Astrocyte (in vitro differentiated cells and primary cell): ENCODE data around the gene GMDS. TPM values are rescaled to one million over a fixed set of nuclear protein-coding genes. Genes with fewer than 3 reads are reported as not detected.

Experiments used
- DNase-seq: peaks from one replicate; pipeline ENCODE4 v3.0.0-alpha.2; 2010; ENCODE audit warnings: low read depth
- FAIRE-seq: peaks from 2 replicates; lab custom pipeline; 2011; peaks lifted over from hg19 to GRCh38; lab: Jason Lieb, UNC
- H2AFZ ChIP-seq: 2 replicates; pipeline ENCODE4 v1.6.0; 2012; ENCODE audit warnings: low read depth, low read length, inconsistent platforms
- H3K27ac ChIP-seq: 2 replicates; pipeline ENCODE4 v1.5.1; 2011; ENCODE audit warnings: low read depth, low read length, inconsistent platforms
- H3K27me3 ChIP-seq: 2 replicates; pipeline ENCODE4 v1.6.0; 2011; ENCODE audit warnings: low read length, inconsistent platforms; ENCODE audit not compliant: insufficient read depth
- H3K36me3 ChIP-seq: 2 replicates; pipeline ENCODE4 v1.5.1; 2011; ENCODE audit warnings: low read length, inconsistent platforms; ENCODE audit not compliant: insufficient read depth
- H3K4me1 ChIP-seq: 2 replicates; pipeline ENCODE4 v1.5.1; 2011; ENCODE audit warnings: low read length, inconsistent platforms; ENCODE audit not compliant: insufficient read depth
- H3K4me2 ChIP-seq: 2 replicates; pipeline ENCODE4 v1.6.0; 2012; ENCODE audit warnings: low read length, inconsistent platforms
- H3K4me3 ChIP-seq: 2 replicates; pipeline ENCODE4 v1.5.1; 2011; ENCODE audit warnings: low read depth, mild to moderate bottlenecking, low read length, inconsistent platforms; ENCODE audit not compliant: insufficient read depth
- H3K79me2 ChIP-seq: 2 replicates; pipeline ENCODE4 v1.6.0; 2012; ENCODE audit warnings: mild to moderate bottlenecking, low read length, inconsistent platforms; ENCODE audit not compliant: insufficient read depth
- H3K9ac ChIP-seq: 2 replicates; pipeline ENCODE4 v1.6.0; 2012; ENCODE audit warnings: mild to moderate bottlenecking, low read length, inconsistent platforms
- H3K9me3 ChIP-seq: 2 replicates; pipeline ENCODE4 v1.5.1; 2012; ENCODE audit warnings: low read depth, mild to moderate bottlenecking, low read length, inconsistent platforms; ENCODE audit not compliant: insufficient read depth
- H4K20me1 ChIP-seq: 2 replicates; pipeline ENCODE4 v1.6.0; 2012; ENCODE audit warnings: low read length, inconsistent platforms; ENCODE audit not compliant: insufficient read depth
- H3K27ac Mint-ChIP-seq: one replicate; pipeline ENCODE4 v1.8.0; 2021; ENCODE audit warnings: mild to moderate bottlenecking, mixed read lengths; ENCODE audit not compliant: unreplicated experiment
- H3K27me3 Mint-ChIP-seq: one replicate; pipeline ENCODE4 v1.8.0; 2021; ENCODE audit warnings: low read depth, mixed read lengths; ENCODE audit not compliant: unreplicated experiment
- H3K36me3 Mint-ChIP-seq: one replicate; pipeline ENCODE4 v1.8.0; 2021; ENCODE audit warnings: low read depth, mixed read lengths; ENCODE audit not compliant: unreplicated experiment
- H3K4me1 Mint-ChIP-seq: one replicate; pipeline ENCODE4 v1.8.0; 2021; ENCODE audit warnings: low read depth, mixed read lengths; ENCODE audit not compliant: unreplicated experiment
- H3K4me3 Mint-ChIP-seq: one replicate; pipeline ENCODE4 v1.8.0; 2021; ENCODE audit warnings: mild to moderate bottlenecking, moderate library complexity, mixed read lengths; ENCODE audit not compliant: unreplicated experiment
- H3K9me3 Mint-ChIP-seq: one replicate; pipeline ENCODE4 v1.8.0; 2021; ENCODE audit warnings: mild to moderate bottlenecking, mixed read lengths; ENCODE audit not compliant: unreplicated experiment
- CTCF ChIP-seq: IDR thresholded peaks from 2 replicates; pipeline ENCODE4 v1.5.1; 2011; ENCODE audit warnings: low read depth, mild to moderate bottlenecking, inconsistent platforms, low read length, moderate library complexity; ENCODE audit not compliant: insufficient read depth
- EZH2 ChIP-seq: IDR thresholded peaks from 2 replicates; pipeline ENCODE4 v1.6.1; 2012; ENCODE audit warnings: mild to moderate bottlenecking, low read length, inconsistent platforms; ENCODE audit not compliant: insufficient read depth
- total RNA-seq: library from RNA; stranded (reverse); gene quantifications from 2 replicates; pipeline ENCODE4 v1.2.1, GENCODE V29; 2021

The GMDS gene
- total RNA-seq, 1 donor from 2014 or later, result 9.4 TPM

GRCh38 chr6:1767481-1768246 lies 477.7 kb downstream of the GMDS start:
- Mint-ChIP-seq H3K27me3 (peaks cover 2% of the 10 kb centered on the region), H3K36me3 (no peaks in the 10 kb centered on the region), H3K27ac (no peak overlapping the region), H3K4me1 (peaks cover 11% of the 10 kb centered on the region), H3K4me3 (no peak overlapping the region), H3K9me3 (no peaks in the 10 kb centered on the region)
- Histone ChIP-seq H3K79me2 (no peaks in the 10 kb centered on the region), H3K9me3 (no peaks in the 10 kb centered on the region), H3K36me3 (no peaks in the 10 kb centered on the region), H4K20me1 (no peaks in the 10 kb centered on the region), H3K27me3 (no peaks in the 10 kb centered on the region), H3K9ac (no peak overlapping the region), H3K4me2 (peak overlapping the region; percentile 2), H2AFZ (no peak overlapping the region), H3K4me1 (peaks cover 19% of the 10 kb centered on the region), H3K27ac (no peak overlapping the region), H3K4me3 (no peak overlapping the region)
- DNase-seq, result peak; percentile 32
- FAIRE-seq, result no peak
- TF ChIP-seq EZH2 (no peak), CTCF (no peak)

- DNase-seq (no peak), FAIRE-seq (no peak)
- no peaks in the 10 kb centered on the region for H3K36me3 Mint-ChIP-seq
- Histone ChIP-seq H3K27me3 (no peaks in the 10 kb centered on the region), H3K79me2 (no peaks in the 10 kb centered on the region), H4K20me1 (no peaks in the 10 kb centered on the region), H3K9me3 (no peaks in the 10 kb centered on the region), H3K9ac (no peak overlapping the region), H3K36me3 (no peaks in the 10 kb centered on the region), H3K4me2 (no peak overlapping the region), H3K4me3 (no peak overlapping the region), H2AFZ (no peak overlapping the region), H3K27ac (no peak overlapping the region), H3K4me1 (peaks cover 18% of the 10 kb centered on the region)
- peaks cover 10% of the 10 kb centered on the region for H3K4me1 Mint-ChIP-seq
- TF ChIP-seq EZH2 (no peak), CTCF (no peak)
- H3K4me3 Mint-ChIP-seq, result no peak overlapping the region
- no peaks in the 10 kb centered on the region for H3K9me3 Mint-ChIP-seq
- H3K27ac Mint-ChIP-seq, result no peak overlapping the region
- H3K27me3 Mint-ChIP-seq, result peaks cover 2% of the 10 kb centered on the region
Observed at GRCh38 chr6:1766654-1767053, 478.8 kb downstream of the GMDS start.
